GM18873 (cell line): ENCODE data around the gene WFS1.

ENCODE experiments used
- ATAC-seq: cut with Tn5 transposase; IDR thresholded peaks from one replicate; pipeline ENCODE4 v1.9.1; 2021; ENCODE audit warnings: mild to moderate bottlenecking, moderate library complexity, moderate number of reproducible peaks; ENCODE audit not compliant: unreplicated experiment, low FRiP score

WFS1 gene

DNA sequence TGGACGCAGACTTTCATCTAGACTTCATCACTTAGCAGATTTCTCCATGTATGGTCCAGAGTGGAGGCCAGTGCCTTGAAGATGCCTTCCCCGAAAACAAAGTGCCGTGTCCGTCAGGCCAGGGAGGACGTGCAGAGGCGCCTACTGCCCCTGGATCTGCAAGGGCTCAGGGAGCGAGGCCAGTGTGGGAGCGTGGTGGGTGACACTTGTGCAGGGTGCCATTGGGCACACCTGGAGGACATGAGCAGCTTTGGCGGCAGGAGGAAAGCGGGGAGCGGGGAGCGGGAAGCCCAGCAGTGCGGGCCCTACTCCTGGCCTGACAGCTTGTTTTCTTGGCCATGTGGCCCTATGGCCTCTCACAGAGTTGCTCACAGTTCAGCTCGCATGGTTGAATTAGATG lies 25.8 kb downstream of the WFS1 start:
- no peak for ATAC-seq

DNA sequence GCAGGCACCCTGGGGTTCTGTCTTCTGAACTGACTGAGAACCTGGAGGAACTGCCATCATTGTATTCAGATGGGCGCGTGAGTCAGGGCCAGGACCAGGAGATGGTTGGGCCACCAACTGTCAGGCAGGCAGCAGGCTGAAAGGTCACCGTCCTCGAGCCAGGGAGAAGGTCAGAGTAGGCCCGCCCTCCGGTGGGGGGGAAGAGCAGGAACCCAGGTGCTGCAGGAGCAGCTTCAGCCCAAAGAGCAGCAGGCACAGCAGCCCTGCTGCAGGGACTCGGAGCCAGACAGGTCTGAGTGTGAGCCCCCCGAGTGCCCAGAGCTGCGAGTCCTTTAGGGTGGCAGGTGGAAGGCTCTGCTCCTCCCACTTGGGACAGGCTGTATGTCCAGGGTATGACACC lies 26.4 kb downstream of the WFS1 start:
- ATAC-seq = no peak

DNA sequence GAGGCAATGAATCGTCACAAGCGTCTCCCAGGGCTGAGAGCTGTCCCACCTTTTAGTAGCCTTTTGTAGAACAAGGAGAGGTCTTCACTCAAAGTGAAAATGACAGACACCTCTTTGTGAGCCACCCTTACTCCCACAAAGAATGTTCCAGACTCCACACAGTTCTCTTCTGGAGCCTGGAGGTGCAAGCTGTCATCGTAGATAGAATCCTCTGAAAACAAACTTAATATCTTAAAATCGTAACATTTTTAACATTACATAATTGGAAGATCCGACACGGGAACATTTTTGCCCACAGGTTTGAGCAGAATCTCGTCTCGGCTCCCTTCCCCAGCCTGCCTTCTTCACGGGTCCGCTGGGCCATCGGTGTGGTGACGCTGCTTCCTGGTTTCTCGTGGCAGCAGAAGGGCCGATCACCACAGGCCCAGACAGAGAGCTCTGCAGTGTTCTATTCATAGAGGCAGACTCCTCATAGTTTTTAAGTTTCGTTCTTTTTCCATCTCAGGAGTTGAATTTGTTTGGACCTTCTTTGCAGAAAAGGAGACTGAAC lies 27.7 kb downstream of the WFS1 start:
- ATAC-seq = no peak

GRCh38 chr4:6298035-6298434 lies 28.4 kb downstream of the WFS1 start:
- no peak for ATAC-seq

DNA sequence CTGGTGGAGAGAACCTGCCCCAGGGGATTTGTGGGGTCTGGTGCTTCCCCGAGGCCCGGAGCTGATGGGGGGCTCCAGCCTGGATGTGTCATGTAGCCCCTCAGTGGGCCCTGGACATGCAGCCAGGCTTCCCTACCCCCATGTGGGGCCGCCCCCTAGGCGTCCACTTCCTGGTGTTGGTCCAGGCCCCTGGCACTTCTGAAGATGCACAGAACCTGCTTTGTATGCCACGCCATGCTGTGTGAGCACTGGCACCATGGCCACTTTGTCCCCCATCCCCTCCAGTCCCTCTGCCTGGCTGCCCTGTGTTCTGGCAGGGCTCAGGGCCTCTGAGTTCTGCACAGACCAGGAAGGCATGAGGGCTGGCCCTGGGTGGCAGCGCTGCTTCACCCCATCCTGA lies 29.2 kb downstream of the WFS1 start:
- no peak for ATAC-seq

DNA sequence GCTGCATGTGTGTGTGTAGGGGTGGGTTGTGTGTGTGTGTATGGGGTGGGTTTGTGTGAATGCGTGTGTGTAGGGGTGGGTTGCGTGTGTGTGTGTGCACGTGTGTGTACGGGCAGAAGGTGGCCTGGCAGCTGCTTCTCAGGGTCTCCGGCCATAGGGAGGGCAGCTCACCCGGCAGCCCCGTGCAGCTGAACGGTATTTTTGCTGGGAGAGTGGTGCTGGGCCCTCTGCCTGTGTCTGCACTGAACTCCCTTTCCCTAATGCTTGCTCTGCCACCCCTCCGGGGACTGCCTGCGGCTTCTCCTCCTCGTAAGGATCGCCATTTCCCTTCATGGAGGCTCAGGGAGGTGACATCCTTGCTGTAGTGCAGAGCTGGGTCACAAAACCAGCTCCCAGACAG lies 30.2 kb downstream of the WFS1 start:
- ATAC-seq = no peak

DNA sequence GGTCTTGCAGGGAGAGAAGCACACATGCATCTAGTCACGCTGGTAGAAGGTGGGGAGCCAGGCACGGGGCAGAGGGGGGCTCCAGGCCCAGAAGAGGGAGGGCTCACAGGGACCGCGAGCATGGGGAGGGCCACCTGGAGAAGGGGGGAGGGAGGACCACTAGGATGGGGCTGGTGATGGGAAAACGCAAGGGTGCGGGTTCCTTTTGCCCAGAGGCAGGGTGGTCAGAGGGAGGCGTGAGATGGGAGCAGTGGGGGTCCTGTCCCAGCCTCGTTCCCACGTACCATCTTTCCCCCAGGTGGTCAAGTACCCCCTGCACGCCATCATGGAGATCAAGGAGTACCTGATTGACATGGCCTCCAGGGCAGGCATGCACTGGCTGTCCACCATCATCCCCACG lies 30.7 kb downstream of the WFS1 start:
- no peak for ATAC-seq

DNA sequence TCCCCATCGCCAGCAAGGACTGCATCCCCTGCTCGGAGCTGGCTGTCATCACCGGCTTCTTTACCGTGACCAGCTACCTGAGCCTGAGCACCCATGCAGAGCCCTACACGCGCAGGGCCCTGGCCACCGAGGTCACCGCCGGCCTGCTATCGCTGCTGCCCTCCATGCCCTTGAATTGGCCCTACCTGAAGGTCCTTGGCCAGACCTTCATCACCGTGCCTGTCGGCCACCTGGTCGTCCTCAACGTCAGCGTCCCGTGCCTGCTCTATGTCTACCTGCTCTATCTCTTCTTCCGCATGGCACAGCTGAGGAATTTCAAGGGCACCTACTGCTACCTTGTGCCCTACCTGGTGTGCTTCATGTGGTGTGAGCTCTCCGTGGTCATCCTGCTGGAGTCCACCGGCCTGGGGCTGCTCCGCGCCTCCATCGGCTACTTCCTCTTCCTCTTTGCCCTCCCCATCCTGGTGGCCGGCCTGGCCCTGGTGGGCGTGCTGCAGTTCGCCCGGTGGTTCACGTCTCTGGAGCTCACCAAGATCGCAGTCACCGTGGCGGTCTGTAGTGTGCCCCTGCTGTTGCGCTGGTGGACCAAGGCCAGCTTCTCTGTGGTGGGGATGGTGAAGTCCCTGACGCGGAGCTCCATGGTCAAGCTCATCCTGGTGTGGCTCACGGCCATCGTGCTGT lies 31.5 kb downstream of the WFS1 start:
- ATAC-seq = no peak

- ATAC-seq = no peak
Observed at GRCh38 chr4:6301732-6302442, 32.2 kb downstream of the WFS1 start.

DNA sequence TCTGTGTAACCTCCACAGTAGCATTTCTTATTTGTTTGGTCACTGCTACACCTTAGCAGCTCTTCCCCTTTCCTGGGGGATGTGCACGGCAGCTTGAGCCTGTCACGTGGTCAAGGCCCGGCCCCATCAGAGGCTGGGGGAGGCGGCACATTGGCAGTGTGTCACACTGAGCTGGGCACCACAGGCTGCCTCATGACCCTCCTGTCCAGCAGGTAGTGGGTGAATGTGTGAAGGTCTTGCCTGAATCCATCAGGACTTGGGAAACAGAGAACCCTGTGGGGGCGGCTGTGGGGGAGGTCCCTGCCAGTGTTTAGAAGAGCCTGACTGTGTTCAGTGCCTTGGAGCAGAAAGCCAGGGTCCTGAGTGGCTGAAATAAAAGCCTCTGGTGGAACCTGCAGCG lies 33.2 kb downstream of the WFS1 start:
- no peak for ATAC-seq

DNA sequence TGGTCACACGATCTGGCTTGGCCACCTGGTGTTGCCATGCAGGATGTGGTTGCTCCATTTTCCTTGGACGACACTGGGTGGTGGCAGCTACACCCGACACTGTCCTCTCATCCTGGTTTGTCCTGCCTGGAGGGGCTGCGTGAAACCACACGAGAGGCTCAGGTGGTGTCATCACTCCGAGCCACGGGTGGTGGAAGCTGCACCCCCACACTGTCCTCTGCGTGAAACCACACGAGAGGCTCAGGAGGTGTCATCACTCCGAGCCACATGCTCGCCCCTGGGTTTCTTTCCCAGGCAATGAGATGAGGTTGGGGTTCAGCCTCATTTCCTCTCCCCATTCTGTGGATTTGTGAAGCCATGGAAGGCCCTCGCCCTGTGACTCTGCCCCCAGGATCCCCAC lies 34.3 kb downstream of the WFS1 start:
- no peak for ATAC-seq

- no peak for ATAC-seq
Observed at GRCh38 chr4:6306299-6306698, 36.6 kb downstream of the WFS1 start.

- ATAC-seq = no peak
Observed at GRCh38 chr4:6307230-6307629, 37.6 kb downstream of the WFS1 start.

DNA sequence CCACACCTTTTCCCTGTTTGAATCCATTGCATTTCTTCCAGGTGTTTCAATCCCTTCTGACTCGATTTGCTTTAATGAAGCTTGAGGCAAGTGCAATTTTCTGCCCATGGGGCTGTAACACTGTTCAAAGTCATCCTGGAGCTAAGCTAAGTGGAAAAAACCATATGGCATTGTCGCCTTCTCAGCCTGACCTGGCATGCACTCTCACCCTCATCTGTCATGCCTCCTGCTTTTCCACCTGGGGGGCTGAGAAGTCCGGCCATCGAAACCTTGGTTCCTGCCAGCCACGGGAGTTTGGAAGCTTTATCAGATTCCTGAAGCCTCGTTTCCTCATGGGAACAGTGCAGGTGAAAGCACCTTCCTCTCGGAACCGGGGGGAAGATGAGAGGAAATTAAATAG lies 38.2 kb downstream of the WFS1 start:
- no peak for ATAC-seq

DNA sequence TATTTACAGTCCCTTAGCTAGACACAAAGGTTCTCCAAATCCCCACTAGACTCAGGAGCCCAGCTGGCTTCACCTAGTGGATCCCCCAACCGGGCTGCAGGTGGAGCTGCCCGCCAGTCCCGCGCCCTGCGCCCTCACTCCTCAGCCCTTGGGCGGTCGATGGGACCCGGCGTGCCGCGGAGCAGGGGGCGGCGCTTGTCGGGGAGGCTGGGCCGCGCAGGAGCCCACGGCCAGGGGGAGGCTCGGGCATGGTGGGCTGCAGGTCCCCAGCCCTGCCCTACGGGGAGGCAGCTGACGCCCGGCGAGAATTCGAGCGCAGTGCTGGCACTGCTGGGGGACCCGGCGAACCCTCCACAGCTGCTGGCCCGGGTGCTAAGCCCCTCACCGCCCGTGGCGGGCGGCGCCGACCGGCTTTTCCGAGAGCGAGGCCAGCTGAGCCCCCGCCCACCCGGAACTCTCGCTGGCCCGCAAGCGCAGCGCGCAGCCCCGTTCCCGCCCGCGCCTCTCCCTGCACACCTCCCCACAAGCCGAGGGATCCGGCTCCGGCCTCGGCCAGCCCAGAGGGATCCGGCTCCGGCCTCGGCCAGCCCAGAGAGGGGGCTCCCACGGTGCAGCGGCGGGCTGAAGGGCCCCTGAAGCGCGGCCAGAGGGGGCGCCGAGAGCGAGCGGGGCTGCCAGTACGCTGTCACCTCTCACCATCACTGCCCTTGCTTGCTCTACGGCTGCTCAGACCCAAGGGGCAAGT lies 39.4 kb downstream of the WFS1 start:
- ATAC-seq = no peak

DNA sequence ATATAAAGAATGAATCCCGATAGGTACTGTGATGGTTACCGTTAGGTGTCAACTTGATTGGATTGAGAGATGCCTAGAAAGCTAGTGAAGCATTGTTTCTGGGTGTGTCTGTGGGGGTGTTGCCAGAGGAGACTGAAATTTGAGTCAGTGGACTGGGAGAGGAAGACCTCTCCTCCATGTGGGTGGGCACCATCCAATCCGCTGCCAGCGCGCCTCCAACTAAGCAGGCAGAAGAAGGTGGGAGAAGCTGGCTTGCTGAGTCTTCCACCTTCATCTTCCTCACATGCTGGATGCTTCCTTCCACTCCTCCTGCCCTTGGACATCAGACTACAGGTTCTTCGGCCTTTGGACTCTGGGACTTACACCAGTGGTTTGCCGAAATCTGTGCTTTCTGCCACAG lies 40.1 kb downstream of the WFS1 start:
- no peak for ATAC-seq

- ATAC-seq = no peak
Observed at GRCh38 chr4:6313216-6313615, 43.6 kb downstream of the WFS1 start.

- no peak for ATAC-seq
Observed at GRCh38 chr4:6316461-6317003, 46.9 kb downstream of the WFS1 start.

DNA sequence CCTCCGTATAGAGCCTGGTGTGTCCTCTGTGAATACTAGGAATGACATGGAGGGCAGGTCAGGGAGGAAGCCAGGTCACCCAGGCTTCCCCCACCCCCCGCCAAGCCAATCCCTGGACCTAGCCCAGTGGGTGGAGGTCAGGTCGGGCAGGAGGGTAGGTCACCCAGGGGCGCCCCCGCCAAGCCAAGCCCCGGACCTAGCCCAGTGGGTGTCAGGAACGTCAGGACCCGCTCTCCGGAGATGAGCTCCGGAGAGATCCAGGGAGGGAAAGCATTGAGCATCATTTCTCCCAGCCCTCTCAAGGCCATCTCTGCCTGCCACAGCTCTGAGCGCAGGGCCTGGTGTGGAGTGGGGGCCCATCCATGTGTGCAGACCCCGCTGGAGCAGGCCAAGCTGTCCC lies 48.6 kb downstream of the WFS1 start:
- no peak for ATAC-seq

DNA sequence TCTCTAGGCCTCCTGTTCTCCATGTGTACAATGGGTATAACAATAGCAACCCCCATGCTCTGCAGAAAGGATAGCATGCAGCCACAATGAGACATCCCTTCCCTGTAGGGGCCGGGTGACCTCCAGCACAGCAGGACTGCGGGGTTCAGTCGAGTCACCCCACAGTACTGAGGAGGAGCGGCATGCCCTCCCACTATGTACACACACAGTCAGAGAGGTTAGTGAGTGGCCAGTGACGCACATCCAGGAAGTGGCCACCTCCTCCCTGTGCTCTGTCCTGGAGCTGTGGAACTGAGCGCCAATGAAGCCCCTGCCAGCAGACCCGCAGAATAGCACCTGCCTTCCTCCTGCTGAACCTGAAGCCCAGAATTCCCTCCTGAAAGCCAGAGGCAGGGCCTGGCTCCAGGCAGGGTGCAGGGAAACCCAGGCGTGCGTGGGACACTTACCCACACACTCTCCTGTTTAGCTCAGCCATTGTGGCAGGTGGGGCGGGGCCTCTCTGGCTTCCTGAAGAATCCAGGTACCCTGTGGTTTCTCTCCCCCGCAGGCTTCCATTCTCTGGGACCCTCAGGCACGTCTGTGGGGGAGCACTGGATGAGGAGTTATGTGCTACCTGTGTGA lies 50.0 kb downstream of the WFS1 start:
- no peak for ATAC-seq

DNA sequence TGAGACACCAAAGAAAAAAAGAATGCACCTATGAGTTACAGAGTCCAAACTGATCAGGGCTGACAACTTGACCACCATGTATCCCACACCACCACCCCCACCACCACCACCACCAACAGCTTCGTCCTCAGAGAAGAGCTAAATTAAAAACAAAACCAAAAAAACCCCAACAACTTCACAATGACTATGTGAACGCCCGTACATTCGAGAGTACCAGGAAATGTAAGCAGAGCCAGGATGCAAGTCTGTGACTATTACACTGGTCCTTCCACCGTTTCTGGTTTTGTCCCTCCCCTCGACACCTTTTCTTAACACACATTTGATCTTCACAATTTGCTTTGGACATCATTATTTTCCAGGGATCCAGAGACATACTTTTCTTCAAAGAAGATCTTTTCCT lies 51.0 kb downstream of the WFS1 start:
- ATAC-seq = no peak
